Liver (tissue), 3 donors: ENCODE measurements around the gene BLOC1S5.

Experiments used
- EGR1 ChIP-seq, 2 donors: IDR thresholded peaks; 2 replicates each; pipeline ENCODE4 v1.6.1; 2016 to 2018; ENCODE audit warnings: antibody characterized with exemption in 2 of 2, low read depth in 2 of 2
- FOXA1 ChIP-seq: IDR thresholded peaks from 2 replicates; pipeline ENCODE4 v1.6.1; 2016; ENCODE audit warnings: antibody characterized with exemption
- FOXA2 ChIP-seq: IDR thresholded peaks from 2 replicates; pipeline ENCODE4 v1.6.1; 2016; ENCODE audit warnings: antibody characterized with exemption
- GABPA ChIP-seq, 2 donors: IDR thresholded peaks in 1 of 2; conservative IDR thresholded peaks in 1 of 2; 2 replicates each; pipeline ENCODE4 v1.6.1; 2016; ENCODE audit warnings: antibody characterized with exemption in 2 of 2, mild to moderate bottlenecking in 1 of 2, moderate library complexity in 1 of 2
- JUND ChIP-seq, 2 donors: IDR thresholded peaks; 2 replicates each; pipeline ENCODE4 v1.6.1; 2016; ENCODE audit warnings: antibody characterized with exemption in 2 of 2
- MAX ChIP-seq: IDR thresholded peaks from 2 replicates; pipeline ENCODE4 v1.6.1; 2016; ENCODE audit warnings: antibody characterized with exemption
- NR2F2 ChIP-seq: IDR thresholded peaks from 2 replicates; pipeline ENCODE4 v1.6.1; 2016; ENCODE audit warnings: antibody characterized with exemption
- RAD21 ChIP-seq, 2 donors: IDR thresholded peaks; 2 replicates each; pipeline ENCODE4 v1.6.1; 2016; ENCODE audit warnings: antibody characterized with exemption in 2 of 2, mild to moderate bottlenecking in 2 of 2
- REST ChIP-seq: IDR thresholded peaks from 2 replicates; pipeline ENCODE4 v1.6.1; 2016; ENCODE audit warnings: antibody characterized with exemption, mild to moderate bottlenecking
- SP1 ChIP-seq: IDR thresholded peaks from 2 replicates; pipeline ENCODE4 v1.6.1; 2018; ENCODE audit warnings: antibody characterized with exemption, mild to moderate bottlenecking
- TAF1 ChIP-seq: conservative IDR thresholded peaks from 2 replicates; pipeline ENCODE4 v1.6.1; 2016; ENCODE audit warnings: antibody characterized with exemption, mild to moderate bottlenecking
- ZBTB33 ChIP-seq: IDR thresholded peaks from 2 replicates; pipeline ENCODE4 v1.6.1; 2016; ENCODE audit warnings: antibody characterized with exemption
- TF ChIP-seq, protein P1 (sequence below): fragments of 150-350 bp; IDR thresholded peaks from 2 replicates; pipeline ENCODE4 v1.5.1; 2017; ENCODE audit warnings: improper control_type of control experiment, low read depth, low read length; ENCODE audit not compliant: missing input control
- donor health status: healthy.
- donor health status: healthy.

DNA sequence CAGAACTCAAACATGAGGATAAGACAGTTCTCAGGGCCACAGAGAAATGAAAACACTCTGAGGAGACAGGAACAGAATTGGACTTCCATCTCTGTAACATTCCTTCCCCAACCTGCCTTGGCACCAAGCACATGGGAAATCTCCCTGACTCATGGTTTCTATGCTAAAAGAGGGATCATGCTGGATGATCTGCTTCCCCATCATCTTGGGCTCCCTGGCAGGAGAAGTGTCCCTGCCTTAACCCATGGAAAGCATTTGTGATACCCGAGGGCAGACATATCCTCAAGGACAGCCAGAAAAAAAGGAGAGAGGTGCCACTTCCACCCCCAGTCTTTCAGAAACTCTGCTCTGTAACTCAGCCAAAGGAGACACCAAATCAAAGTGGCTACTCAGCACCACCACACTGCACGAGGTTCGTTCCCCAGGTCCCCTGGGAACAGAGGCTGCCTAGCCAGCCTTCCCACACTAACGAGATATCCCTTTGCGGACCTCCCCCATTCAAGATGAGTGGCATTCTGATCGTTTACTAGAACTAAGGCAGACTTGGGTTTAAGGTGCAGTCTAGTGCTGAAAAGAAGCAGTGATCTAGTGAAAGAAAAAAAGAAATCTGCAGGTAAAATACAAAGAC, 34.8 kb downstream of the BLOC1S5 start:
- TF ChIP-seq, protein P1, sequence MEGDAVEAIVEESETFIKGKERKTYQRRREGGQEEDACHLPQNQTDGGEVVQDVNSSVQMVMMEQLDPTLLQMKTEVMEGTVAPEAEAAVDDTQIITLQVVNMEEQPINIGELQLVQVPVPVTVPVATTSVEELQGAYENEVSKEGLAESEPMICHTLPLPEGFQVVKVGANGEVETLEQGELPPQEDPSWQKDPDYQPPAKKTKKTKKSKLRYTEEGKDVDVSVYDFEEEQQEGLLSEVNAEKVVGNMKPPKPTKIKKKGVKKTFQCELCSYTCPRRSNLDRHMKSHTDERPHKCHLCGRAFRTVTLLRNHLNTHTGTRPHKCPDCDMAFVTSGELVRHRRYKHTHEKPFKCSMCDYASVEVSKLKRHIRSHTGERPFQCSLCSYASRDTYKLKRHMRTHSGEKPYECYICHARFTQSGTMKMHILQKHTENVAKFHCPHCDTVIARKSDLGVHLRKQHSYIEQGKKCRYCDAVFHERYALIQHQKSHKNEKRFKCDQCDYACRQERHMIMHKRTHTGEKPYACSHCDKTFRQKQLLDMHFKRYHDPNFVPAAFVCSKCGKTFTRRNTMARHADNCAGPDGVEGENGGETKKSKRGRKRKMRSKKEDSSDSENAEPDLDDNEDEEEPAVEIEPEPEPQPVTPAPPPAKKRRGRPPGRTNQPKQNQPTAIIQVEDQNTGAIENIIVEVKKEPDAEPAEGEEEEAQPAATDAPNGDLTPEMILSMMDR, result no peak
- TF ChIP-seq EGR1 (IDR thresholded peaks at IDR 0.05; ENCODE audit: low read depth in 2 of 2), result no peak
- no peak for TF ChIP-seq TAF1
- no peak for TF ChIP-seq SP1
- no peak for TF ChIP-seq RAD21 (IDR thresholded peaks at IDR 0.05)
- TF ChIP-seq JUND (IDR thresholded peaks at IDR 0.05), result no peak
- TF ChIP-seq ZBTB33, result no peak
- TF ChIP-seq MAX, result no peak
- no peak for TF ChIP-seq REST
- TF ChIP-seq FOXA1, result no peak
- no peak for TF ChIP-seq GABPA (IDR thresholded peaks at IDR 0.05 in 1 of 2, conservative IDR thresholded peaks at IDR 0.05 in 1 of 2)
- no peak for TF ChIP-seq FOXA2
- TF ChIP-seq NR2F2, result no peak
